ENCODE measurements around the gene MARK1. TPM values are rescaled to one million over a fixed set of nuclear protein-coding genes. Genes with fewer than 3 reads are reported as not detected.

Gene MARK1
- total RNA-seq, 1 experiment from 2014 or later: 0.05 TPM

- no peaks in the 10 kb centered on the region for H3K4me1 ChIP-seq
- H3K27ac Mint-ChIP-seq (ENCODE audit: unreplicated experiment): no peak overlapping the region
- peaks cover 8% of the 10 kb centered on the region for H3K4me1 Mint-ChIP-seq (ENCODE audit: low read depth, unreplicated experiment)
- intact Hi-C loops (cut with micrococcal nuclease; ENCODE audit: unreplicated experiment): loop anchor here (1.0 to 5.0 kb wide), 2 partner anchors 157 to 233 kb away; no protein-coding TSS in a partner anchor
- ChIA-PET CTCF (no interaction called here), POLR2A (no interaction called here)
- no peak for DNase-seq
- peaks cover 41% of the 10 kb centered on the region for H3K27me3 Mint-ChIP-seq (ENCODE audit: insufficient read depth, unreplicated experiment)
- no TSS peak for BruUV-seq (replicated peaks)
- peaks cover 10% of the 10 kb centered on the region for H3K9me3 Mint-ChIP-seq (ENCODE audit: unreplicated experiment)
- H3K36me3 Mint-ChIP-seq (ENCODE audit: insufficient read depth, unreplicated experiment): no peaks in the 10 kb centered on the region
- H3K36me3 ChIP-seq (ENCODE audit: control insufficient read depth, insufficient read depth, low read length): no peaks in the 10 kb centered on the region
- peaks cover 10% of the 10 kb centered on the region for H3K27me3 ChIP-seq (replicated peaks; ENCODE audit: control insufficient read depth, insufficient read depth, low read length)
- H3K9me3 ChIP-seq: peaks cover 4% of the 10 kb centered on the region; the same call in 1 of the 2 replicates
- no peak for TF ChIP-seq CTCF (IDR thresholded peaks at IDR 0.05; ENCODE audit: insufficient read depth in 1 of 2, low read depth in 1 of 2, low read length in 1 of 2, severe bottlenecking in 1 of 2, unreplicated experiment in 1 of 2)
- peak overlapping the region; percentile 86 for H3K4me3 Mint-ChIP-seq (ENCODE audit: unreplicated experiment)
- H3K4me3 ChIP-seq (ENCODE audit: low read depth, low read length): peak overlapping the region; percentile 55
Observed at GRCh38 chr1:220528679-220529501, 954 bp downstream of the MARK1 start.

GRCh38 chr1:220529521-220530020 is 1.6 kb downstream of the MARK1 start:
- no TSS peak for BruUV-seq (replicated peaks)
- peak overlapping the region; percentile 86 for H3K4me3 Mint-ChIP-seq (ENCODE audit: unreplicated experiment)
- no peak for DNase-seq
- intact Hi-C loops (cut with micrococcal nuclease; ENCODE audit: unreplicated experiment): loop anchor here (1.0 to 5.0 kb wide), 2 partner anchors 157 to 233 kb away; no protein-coding TSS in a partner anchor
- Histone ChIP-seq H3K4me3 (ENCODE audit: low read depth, low read length) (no peak overlapping the region), H3K4me1 (no peaks in the 10 kb centered on the region), H3K27me3 (replicated peaks; ENCODE audit: control insufficient read depth, insufficient read depth, low read length) (peaks cover 10% of the 10 kb centered on the region), H3K36me3 (ENCODE audit: control insufficient read depth, insufficient read depth, low read length) (no peaks in the 10 kb centered on the region), H3K9me3 (peaks cover 4% of the 10 kb centered on the region; the same call in 1 of the 2 replicates)
- no peak for TF ChIP-seq CTCF (IDR thresholded peaks at IDR 0.05; ENCODE audit: insufficient read depth in 1 of 2, low read depth in 1 of 2, low read length in 1 of 2, severe bottlenecking in 1 of 2, unreplicated experiment in 1 of 2)
- no peak overlapping the region for H3K27ac Mint-ChIP-seq (ENCODE audit: unreplicated experiment)
- POLR2A ChIA-PET: no interaction called here
- H3K36me3 Mint-ChIP-seq (ENCODE audit: insufficient read depth, unreplicated experiment): no peaks in the 10 kb centered on the region
- peaks cover 15% of the 10 kb centered on the region for H3K9me3 Mint-ChIP-seq (ENCODE audit: unreplicated experiment)
- H3K4me1 Mint-ChIP-seq (ENCODE audit: low read depth, unreplicated experiment): peaks cover 8% of the 10 kb centered on the region
- CTCF ChIA-PET: no interaction called here
- peaks cover 45% of the 10 kb centered on the region for H3K27me3 Mint-ChIP-seq (ENCODE audit: insufficient read depth, unreplicated experiment)

GRCh38 chr1:220533504-220534109 is 5.7 kb downstream of the MARK1 start:
- intact Hi-C loops (cut with micrococcal nuclease; ENCODE audit: unreplicated experiment): no loop called here
- no peak for TF ChIP-seq CTCF (IDR thresholded peaks at IDR 0.05; ENCODE audit: insufficient read depth in 1 of 2, low read depth in 1 of 2, low read length in 1 of 2, severe bottlenecking in 1 of 2, unreplicated experiment in 1 of 2)
- H3K27me3 ChIP-seq (replicated peaks; ENCODE audit: control insufficient read depth, insufficient read depth, low read length): peaks cover 4% of the 10 kb centered on the region
- no peaks in the 10 kb centered on the region for H3K4me1 ChIP-seq
- BruUV-seq (replicated peaks): no TSS peak
- H3K9me3 ChIP-seq: peaks cover 4% of the 10 kb centered on the region; the same call in 1 of the 2 replicates
- ChIA-PET CTCF (no interaction called here), POLR2A (no interaction called here)
- Mint-ChIP-seq H3K9me3 (ENCODE audit: unreplicated experiment) (peaks cover 15% of the 10 kb centered on the region), H3K36me3 (ENCODE audit: insufficient read depth, unreplicated experiment) (no peaks in the 10 kb centered on the region), H3K27me3 (ENCODE audit: insufficient read depth, unreplicated experiment) (peaks cover 28% of the 10 kb centered on the region), H3K27ac (ENCODE audit: unreplicated experiment) (no peak overlapping the region), H3K4me1 (ENCODE audit: low read depth, unreplicated experiment) (no peaks in the 10 kb centered on the region), H3K4me3 (ENCODE audit: unreplicated experiment) (no peak overlapping the region)
- no peaks in the 10 kb centered on the region for H3K36me3 ChIP-seq (ENCODE audit: control insufficient read depth, insufficient read depth, low read length)
- no peak for DNase-seq
- H3K4me3 ChIP-seq (ENCODE audit: low read depth, low read length): no peak overlapping the region

All from Caco-2 (cell line).